ENCODE measurements around the gene PPP1CC.

GRCh38 chr12:110739894-110740293, 2.8 kb downstream of the PPP1CC start:
- TF ChIP-seq GATA2 (IDR thresholded peaks at IDR 0.05; ENCODE audit: low read depth, low read length) (no peak), GATA3 (IDR thresholded peaks at IDR 0.05; ENCODE audit: low read depth, low read length) (no peak)

Data from SH-SY5Y (cell line).